Nephron (organoid): Measurements from ENCODE around the gene COL6A3.
A peak's percentile ranks its signal among the peaks of the same experiment; 100 is the strongest.

Experiments
- H3K27ac Mint-ChIP-seq, 3 experiments: 2 replicates each; pipeline ENCODE4 v1.8.0; 2020; ENCODE audit warnings: mixed read lengths in 3 of 3, mild to moderate bottlenecking in 2 of 3, moderate library complexity in 1 of 3
- H3K27me3 Mint-ChIP-seq: 2 replicates; pipeline ENCODE4 v1.8.0; 2021; ENCODE audit warnings: low read depth, mild to moderate bottlenecking, moderate library complexity, mixed read lengths
- H3K36me3 Mint-ChIP-seq: 2 replicates; pipeline ENCODE4 v1.8.0; 2020; ENCODE audit warnings: low read depth, mixed read lengths
- H3K4me1 Mint-ChIP-seq: 2 replicates; pipeline ENCODE4 v1.8.0; 2020; ENCODE audit warnings: mixed read lengths
- H3K4me3 Mint-ChIP-seq, 3 experiments: 2 replicates each; pipeline ENCODE4 v1.8.0; 2020; ENCODE audit warnings: mild to moderate bottlenecking in 3 of 3, mixed read lengths in 3 of 3, moderate library complexity in 2 of 3
- H3K9me3 Mint-ChIP-seq: 2 replicates; pipeline ENCODE4 v1.8.0; 2020; ENCODE audit warnings: mixed read lengths
- TF ChIP-seq, protein P1 (sequence below), 3 experiments: fragments of 200-600 bp; sonication (generic); IDR thresholded peaks; one replicate each; pipeline ENCODE4 v1.5.0; 2021; ENCODE audit warnings: antibody characterized with exemption in 3 of 3; ENCODE audit not compliant: unreplicated experiment in 3 of 3

The COL6A3 gene

DNA sequence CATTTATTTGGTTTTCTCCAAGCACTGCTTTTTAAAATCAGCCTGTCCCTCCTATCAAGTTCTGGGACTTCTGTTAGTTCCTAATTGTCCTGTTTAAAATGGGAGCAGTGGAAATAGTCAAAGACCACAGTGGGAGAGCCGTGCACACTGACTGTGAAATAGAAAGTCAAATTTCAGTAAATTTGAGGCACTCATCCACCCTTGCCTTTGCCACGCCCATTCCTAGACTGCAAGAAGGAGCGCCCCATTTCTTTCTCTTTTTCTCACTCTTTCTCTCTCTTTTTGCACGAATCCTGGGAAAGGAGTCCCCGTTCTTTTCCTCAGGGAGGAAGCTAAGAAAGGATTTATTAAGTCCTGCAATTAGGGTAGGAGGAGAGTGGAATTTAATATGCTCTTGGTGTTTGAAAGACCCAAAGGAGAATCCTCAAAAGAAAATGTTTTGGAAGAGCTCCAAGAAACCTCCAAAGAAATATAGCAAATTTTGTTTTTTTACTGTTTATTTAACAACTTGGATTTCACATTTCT lies 7.5 kb downstream of the COL6A3 start:
- no peak overlapping the region for H3K4me3 Mint-ChIP-seq
- H3K27me3 Mint-ChIP-seq, result peaks cover 5% of the 10 kb centered on the region
- peaks cover 9% of the 10 kb centered on the region for H3K36me3 Mint-ChIP-seq
- H3K27ac Mint-ChIP-seq, result peak overlapping the region in 2 of 3 experiments; percentile 37 to 46
- H3K4me1 Mint-ChIP-seq, result peaks cover 75% of the 10 kb centered on the region
- TF ChIP-seq, protein P1, sequence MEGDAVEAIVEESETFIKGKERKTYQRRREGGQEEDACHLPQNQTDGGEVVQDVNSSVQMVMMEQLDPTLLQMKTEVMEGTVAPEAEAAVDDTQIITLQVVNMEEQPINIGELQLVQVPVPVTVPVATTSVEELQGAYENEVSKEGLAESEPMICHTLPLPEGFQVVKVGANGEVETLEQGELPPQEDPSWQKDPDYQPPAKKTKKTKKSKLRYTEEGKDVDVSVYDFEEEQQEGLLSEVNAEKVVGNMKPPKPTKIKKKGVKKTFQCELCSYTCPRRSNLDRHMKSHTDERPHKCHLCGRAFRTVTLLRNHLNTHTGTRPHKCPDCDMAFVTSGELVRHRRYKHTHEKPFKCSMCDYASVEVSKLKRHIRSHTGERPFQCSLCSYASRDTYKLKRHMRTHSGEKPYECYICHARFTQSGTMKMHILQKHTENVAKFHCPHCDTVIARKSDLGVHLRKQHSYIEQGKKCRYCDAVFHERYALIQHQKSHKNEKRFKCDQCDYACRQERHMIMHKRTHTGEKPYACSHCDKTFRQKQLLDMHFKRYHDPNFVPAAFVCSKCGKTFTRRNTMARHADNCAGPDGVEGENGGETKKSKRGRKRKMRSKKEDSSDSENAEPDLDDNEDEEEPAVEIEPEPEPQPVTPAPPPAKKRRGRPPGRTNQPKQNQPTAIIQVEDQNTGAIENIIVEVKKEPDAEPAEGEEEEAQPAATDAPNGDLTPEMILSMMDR (IDR thresholded peaks at IDR 0.05; ENCODE audit: unreplicated experiment in 3 of 3), result no peak
- no peaks in the 10 kb centered on the region for H3K9me3 Mint-ChIP-seq

DNA sequence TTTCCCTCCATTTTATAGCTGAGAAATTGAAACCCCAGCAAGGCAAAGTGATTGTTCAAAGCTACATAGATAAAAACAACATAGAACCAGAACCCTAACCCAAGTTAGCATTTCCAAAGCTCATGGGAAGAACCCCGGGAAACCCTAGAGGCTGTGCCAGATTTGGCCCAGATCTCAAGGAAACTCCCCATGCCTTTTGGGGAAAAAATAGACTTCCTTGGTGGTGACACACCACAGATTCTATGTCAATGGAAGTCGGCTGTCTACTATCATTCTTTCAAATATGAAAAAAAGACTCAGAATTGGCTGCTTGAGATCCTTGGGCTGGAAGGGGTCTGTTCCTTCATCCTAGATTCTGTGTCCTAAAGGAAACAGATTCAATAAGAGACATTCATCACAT lies 8.4 kb downstream of the COL6A3 start:
- Mint-ChIP-seq H3K36me3 (peaks cover 9% of the 10 kb centered on the region), H3K9me3 (no peaks in the 10 kb centered on the region), H3K4me1 (peaks cover 71% of the 10 kb centered on the region), H3K27me3 (peaks cover 5% of the 10 kb centered on the region), H3K4me3 (no peak overlapping the region), H3K27ac (peak overlapping the region in 1 of 3 experiments; percentile 37)
- TF ChIP-seq, protein P1 (IDR thresholded peaks at IDR 0.05; ENCODE audit: unreplicated experiment in 3 of 3), result no peak

DNA sequence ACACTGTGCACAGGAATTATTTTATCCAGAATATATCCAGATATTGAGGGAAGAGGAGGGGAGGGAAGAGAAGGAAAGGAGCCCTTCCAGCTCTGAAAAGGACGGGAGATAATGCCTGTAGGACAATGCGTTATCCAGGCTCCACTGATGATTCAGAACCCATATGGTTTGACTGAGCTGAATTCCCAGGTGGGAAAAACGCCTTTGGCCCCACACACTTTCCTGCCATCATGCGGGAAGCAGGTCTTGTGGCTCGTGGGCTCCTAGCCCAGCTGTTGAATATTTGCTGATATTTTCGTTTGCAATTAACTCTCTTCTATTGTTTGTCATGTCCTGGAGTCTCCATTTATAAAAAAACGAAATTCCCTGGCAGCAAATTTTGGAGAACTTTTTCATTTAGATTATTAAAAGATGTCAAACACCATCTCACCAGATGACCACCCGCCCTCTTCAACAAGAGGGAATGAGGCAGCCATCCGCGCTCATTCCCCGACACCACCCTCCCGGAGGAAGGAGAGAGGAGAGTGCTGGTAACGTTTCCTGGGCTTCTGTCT lies 8.9 kb downstream of the COL6A3 start:
- peaks cover 73% of the 10 kb centered on the region for H3K4me1 Mint-ChIP-seq
- H3K4me3 Mint-ChIP-seq, result no peak overlapping the region
- H3K27me3 Mint-ChIP-seq, result peaks cover 5% of the 10 kb centered on the region
- H3K27ac Mint-ChIP-seq, result peak overlapping the region in 1 of 3 experiments; percentile 37
- no peaks in the 10 kb centered on the region for H3K9me3 Mint-ChIP-seq
- TF ChIP-seq, protein P1 (IDR thresholded peaks at IDR 0.05; ENCODE audit: unreplicated experiment in 3 of 3), result no peak
- H3K36me3 Mint-ChIP-seq, result peaks cover 9% of the 10 kb centered on the region

DNA sequence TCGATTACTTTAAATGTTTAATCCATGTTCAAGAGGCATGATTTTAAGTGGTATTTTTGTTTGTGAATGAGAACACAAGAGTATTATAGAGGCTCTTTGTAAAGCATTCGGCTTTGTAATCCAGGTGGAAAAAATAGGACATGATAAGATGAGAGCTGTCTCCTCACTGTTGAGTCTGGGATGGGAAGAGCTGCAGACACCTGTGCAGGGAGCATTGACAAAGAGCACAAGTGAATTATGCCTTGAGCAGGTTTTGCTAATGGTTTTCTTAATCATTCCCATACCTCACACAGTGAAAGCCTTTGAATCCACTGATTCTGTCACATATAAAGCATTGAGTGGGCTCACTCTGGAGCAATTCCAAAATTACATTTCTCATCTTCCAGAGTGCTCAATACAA lies 9.6 kb downstream of the COL6A3 start:
- Mint-ChIP-seq H3K36me3 (peaks cover 9% of the 10 kb centered on the region), H3K4me1 (peaks cover 68% of the 10 kb centered on the region), H3K27ac (no peak overlapping the region), H3K27me3 (peaks cover 5% of the 10 kb centered on the region), H3K9me3 (no peaks in the 10 kb centered on the region), H3K4me3 (no peak overlapping the region)
- TF ChIP-seq, protein P1 (IDR thresholded peaks at IDR 0.05; ENCODE audit: unreplicated experiment in 3 of 3), result no peak

DNA sequence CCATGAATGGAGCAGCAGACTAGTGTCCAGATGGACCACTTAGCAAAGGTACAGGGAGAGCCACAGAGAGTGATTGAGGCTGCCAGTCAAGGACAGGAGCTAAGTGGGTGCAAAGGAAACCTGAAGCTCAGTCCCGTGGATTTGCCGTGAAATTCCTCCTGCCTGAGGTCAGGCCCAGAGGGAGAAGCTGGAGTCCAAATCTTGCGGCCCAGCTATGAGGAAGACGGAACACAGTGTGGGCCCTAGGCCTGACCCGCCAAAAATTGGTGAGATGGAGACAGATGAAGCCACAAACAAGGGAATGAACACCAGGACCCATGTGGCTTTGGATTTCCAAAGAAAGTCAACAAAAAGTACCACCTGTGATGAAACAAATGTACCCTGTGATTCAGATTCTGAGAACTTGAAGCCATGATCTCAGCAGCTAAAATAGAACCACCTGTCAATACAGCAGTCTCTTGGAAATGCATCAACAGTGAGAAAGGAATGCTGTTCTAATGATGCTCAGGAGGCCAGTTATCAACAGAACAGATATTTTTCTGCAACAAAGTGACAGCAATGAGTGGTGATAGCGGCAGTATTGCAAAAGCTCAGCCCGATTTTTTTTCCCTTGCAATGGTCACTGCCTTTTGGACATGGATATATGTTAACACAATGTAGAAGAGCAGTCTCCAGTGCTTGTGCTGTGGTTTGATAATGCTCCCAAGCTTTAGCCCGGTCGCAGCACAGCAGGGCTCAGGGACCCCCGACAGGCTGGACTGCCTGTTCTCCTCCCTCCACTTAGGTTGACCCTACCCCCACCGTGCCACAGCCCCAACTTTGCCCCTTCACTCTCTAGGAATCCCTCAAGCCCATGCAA lies 10.7 kb downstream of the COL6A3 start:
- Mint-ChIP-seq H3K4me1 (peaks cover 60% of the 10 kb centered on the region), H3K27ac (peak overlapping the region in 2 of 3 experiments; percentile 22 to 39), H3K36me3 (peaks cover 9% of the 10 kb centered on the region), H3K4me3 (no peak overlapping the region), H3K9me3 (no peaks in the 10 kb centered on the region), H3K27me3 (peaks cover 5% of the 10 kb centered on the region)
- TF ChIP-seq, protein P1 (IDR thresholded peaks at IDR 0.05; ENCODE audit: unreplicated experiment in 3 of 3), result no peak
